GM12873 (cell line): ENCODE measurements around the gene ABCC10.

Experiments
- TF ChIP-seq, protein P1 (sequence below): IDR thresholded peaks from 2 replicates; pipeline ENCODE4 v1.5.1; 2012; ENCODE audit warnings: low read depth, mild to moderate bottlenecking, moderate library complexity, low read length, control low read depth; ENCODE audit not compliant: insufficient read depth; ENCODE audit errors: missing control alignments

Gene ABCC10

DNA sequence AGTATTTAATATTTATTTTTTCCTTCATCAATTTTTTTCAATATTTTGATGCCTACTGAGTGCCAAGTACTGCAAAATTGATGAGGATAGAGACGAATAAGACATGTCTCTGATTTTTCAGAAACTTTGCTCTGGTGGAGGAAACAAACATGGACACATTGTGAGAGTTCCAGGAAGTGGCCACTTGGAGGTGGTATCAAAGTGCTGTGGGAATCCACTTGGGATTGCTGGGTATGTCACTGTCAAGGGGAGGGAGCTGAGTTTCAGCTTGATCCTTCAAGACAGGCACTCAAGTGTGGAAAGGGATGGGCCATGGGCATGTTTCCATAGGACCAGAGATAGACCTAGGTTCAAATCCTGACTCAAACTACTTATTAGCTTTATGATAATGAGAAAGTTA, 24.5 kb upstream of the ABCC10 start:
- TF ChIP-seq, protein P1, sequence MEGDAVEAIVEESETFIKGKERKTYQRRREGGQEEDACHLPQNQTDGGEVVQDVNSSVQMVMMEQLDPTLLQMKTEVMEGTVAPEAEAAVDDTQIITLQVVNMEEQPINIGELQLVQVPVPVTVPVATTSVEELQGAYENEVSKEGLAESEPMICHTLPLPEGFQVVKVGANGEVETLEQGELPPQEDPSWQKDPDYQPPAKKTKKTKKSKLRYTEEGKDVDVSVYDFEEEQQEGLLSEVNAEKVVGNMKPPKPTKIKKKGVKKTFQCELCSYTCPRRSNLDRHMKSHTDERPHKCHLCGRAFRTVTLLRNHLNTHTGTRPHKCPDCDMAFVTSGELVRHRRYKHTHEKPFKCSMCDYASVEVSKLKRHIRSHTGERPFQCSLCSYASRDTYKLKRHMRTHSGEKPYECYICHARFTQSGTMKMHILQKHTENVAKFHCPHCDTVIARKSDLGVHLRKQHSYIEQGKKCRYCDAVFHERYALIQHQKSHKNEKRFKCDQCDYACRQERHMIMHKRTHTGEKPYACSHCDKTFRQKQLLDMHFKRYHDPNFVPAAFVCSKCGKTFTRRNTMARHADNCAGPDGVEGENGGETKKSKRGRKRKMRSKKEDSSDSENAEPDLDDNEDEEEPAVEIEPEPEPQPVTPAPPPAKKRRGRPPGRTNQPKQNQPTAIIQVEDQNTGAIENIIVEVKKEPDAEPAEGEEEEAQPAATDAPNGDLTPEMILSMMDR = peak; percentile 3

DNA sequence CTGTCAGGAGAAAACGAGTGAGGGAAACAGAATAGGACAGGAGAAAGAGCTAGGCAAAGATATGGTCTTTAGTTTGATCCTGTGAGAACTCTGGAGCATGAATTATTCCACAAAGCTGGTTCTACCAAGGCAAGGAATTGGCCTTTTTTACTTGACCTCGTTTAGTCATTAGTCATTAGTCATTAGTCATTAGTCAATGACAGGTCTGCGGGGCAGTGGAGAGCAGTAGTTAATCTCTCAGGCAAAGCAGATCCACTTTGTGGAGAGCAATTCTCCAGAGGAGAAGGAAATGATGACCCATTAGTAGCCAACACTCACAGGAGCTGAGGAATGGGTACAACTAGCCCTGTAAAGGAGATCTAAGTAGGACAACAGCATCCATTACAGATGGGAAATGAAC, 22.0 kb upstream of the ABCC10 start:
- TF ChIP-seq, protein P1 = no peak

DNA sequence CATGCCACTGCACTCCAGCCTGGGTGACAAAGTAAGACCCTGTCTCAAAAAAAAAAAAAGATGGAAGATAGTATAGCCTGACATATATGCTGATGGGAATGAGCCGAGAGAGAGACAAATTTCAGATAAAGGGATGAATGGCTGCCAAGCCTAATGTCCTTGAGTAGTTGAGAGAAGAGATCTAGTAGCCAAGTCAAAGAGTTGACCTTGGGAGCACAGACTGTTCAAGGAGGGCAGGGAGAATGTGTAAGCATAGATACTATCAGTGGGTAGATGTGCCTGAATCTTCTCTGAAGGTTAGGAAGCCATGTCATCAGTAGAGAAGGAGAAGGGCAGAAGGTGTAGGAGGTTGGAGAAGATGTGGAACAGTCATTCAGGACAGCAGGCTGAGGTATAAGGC, 20.0 kb upstream of the ABCC10 start:
- TF ChIP-seq, protein P1 = no peak

DNA sequence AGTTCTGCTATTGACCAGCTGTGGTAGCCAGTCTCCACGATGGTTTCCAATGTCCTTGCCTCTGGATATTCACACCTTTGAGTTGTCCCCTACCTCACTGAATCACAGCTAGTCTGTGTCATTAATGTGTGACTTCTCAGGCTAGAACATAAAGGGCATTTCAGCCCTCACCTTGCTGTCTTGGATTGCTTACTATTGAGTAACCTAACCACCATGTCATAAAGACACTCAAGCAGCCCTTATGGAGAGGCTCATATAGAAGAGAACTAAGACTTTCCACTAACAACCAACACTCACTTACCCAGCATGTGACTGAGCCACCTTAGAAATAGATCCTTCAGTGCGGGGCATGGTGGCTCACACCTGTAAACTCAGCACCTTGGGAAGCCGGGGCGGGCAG, 19.1 kb upstream of the ABCC10 start:
- TF ChIP-seq, protein P1 = no peak

DNA sequence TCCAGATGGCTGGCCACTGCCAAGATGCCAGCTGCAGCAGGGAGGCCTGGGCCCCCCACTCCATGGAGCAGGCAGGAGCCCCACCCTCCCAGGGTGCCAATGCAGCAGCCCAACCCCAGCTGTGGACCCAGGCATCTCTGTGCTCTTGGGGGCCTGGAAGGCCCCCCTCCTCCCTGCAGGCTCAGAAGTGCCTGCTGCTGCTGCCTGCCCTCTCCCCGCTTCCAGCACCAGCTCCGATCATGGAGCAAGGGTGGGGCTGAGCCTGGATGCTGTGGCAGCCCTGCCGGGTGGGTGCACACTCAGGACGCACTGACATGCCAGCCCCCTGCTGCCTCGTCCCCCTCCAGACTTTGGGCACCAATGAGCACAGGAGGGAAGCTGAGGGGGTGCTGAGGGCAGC, 14.8 kb upstream of the ABCC10 start:
- TF ChIP-seq, protein P1 = no peak

DNA sequence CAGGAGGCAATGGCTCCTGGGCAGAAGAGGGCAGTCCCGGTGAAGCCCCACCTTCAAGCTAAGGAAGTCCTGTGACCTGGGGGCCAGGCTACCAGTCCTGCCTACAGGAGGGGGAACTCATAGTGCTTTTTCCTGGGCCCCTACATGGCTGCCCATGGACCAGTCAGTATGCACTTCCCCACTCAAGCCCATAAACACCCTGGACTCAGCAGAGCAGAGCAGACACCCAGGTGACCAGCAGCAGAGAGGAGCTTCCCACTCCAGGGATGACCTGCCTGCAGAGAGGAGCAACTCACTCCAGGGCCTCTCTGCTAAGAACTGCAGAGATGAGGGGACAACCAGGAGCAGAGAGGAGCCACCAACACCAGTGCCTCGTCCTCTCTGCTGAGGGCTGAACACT, 14.3 kb upstream of the ABCC10 start:
- TF ChIP-seq, protein P1 = no peak

DNA sequence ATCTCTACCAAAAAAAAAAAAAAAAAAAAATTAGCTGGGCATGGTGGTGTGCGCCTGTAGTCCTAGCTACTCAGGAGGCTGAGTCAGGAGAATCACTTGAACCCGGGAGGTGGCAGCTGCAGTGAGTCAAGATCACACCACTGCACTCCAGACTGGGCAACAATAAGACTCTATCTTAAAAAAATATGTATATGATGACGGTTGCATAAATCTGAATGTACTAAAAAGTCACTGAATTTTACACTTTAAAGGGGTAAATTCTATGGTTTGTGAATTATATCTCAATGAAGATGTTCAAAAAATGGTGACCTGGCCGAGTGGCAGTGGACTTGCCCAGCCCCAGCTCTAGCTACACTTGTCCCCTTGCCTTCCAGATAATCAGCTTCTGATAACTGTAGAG, 10.4 kb upstream of the ABCC10 start:
- TF ChIP-seq, protein P1 = no peak
